ENCODE data around the gene WASHC3.
"Not testable (repeated sequence)": the region's sequence is repeated elsewhere in the genome, so short reads cannot be mapped to it uniquely, and the experiment has no call there.

DNA sequence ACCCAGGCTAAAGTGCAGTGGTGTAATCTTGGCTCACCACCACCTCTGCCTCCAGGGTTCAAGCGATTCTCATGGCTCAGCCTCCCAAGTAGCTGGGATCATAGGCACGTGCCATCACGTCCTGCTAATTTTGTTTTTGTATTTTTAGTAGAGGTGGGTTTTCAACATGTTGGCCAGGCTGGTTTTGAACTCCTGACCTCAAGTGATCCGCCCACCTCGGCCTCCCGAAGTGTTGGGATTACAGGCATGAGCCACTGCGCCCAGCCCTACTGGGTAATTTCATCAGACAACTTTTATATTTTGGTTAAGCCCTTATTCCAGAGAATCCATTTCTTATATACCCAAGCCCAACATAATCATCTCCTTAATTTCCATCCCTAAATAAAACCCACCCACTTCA, 10.3 kb upstream of the WASHC3 start:
- TF ChIP-seq TCF4 (CRISPR knock-in tag; IDR thresholded peaks at IDR 0.05; ENCODE audit: borderline replicate concordance); ZC3H10 (CRISPR knock-in tag; IDR thresholded peaks at IDR 0.05); ZFP30 (CRISPR knock-in tag; IDR thresholded peaks at IDR 0.05); ESRRG (CRISPR knock-in tag; IDR thresholded peaks at IDR 0.05); CSRNP3 (CRISPR knock-in tag; IDR thresholded peaks at IDR 0.05); ZFP3 (CRISPR knock-in tag; IDR thresholded peaks at IDR 0.05); CREB5 (CRISPR knock-in tag; IDR thresholded peaks at IDR 0.05; ENCODE audit: low read depth); ZNF70 (CRISPR knock-in tag; IDR thresholded peaks at IDR 0.05); ARNTL (CRISPR knock-in tag; IDR thresholded peaks at IDR 0.05; ENCODE audit: borderline replicate concordance, low read depth); GLIS3 (CRISPR knock-in tag; IDR thresholded peaks at IDR 0.05); BACH2 (CRISPR knock-in tag; IDR thresholded peaks at IDR 0.05; ENCODE audit: borderline replicate concordance); PPARA (CRISPR knock-in tag; IDR thresholded peaks at IDR 0.05; ENCODE audit: borderline replicate concordance); OSR1 (CRISPR knock-in tag; IDR thresholded peaks at IDR 0.05): not testable (repeated sequence)
- TF ChIP-seq, protein P1, sequence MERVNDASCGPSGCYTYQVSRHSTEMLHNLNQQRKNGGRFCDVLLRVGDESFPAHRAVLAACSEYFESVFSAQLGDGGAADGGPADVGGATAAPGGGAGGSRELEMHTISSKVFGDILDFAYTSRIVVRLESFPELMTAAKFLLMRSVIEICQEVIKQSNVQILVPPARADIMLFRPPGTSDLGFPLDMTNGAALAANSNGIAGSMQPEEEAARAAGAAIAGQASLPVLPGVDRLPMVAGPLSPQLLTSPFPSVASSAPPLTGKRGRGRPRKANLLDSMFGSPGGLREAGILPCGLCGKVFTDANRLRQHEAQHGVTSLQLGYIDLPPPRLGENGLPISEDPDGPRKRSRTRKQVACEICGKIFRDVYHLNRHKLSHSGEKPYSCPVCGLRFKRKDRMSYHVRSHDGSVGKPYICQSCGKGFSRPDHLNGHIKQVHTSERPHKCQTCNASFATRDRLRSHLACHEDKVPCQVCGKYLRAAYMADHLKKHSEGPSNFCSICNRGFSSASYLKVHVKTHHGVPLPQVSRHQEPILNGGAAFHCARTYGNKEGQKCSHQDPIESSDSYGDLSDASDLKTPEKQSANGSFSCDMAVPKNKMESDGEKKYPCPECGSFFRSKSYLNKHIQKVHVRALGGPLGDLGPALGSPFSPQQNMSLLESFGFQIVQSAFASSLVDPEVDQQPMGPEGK (CRISPR knock-in tag; IDR thresholded peaks at IDR 0.05; ENCODE audit: borderline replicate concordance): not testable (repeated sequence)
